Upper lobe of left lung (tissue), 6 donors: ENCODE data around the gene HOXB2. TPM values are rescaled to one million over a fixed set of nuclear protein-coding genes. Genes with fewer than 3 reads are reported as not detected.

Experiments
- ATAC-seq, 2 donors: fragments of 200-7000 bp; cut with Tn5 transposase; one replicate each; pipeline ENCODE4 v1.9.1; 2022; ENCODE audit warnings: mild to moderate bottlenecking in 2 of 2, moderate library complexity in 2 of 2; ENCODE audit not compliant: low FRiP score in 2 of 2
- DNase-seq, 2 donors: peaks; one replicate each; pipeline ENCODE4 v3.0.0-alpha.2; 2019 to 2020
- H3K27ac ChIP-seq, 4 donors: fragments of 200-600 bp; sonication (generic); one replicate each; pipeline ENCODE4 v1.5.1; 2016 to 2019
- H3K27me3 ChIP-seq, 4 donors: fragments of 200-600 bp; sonication (generic); one replicate each; pipeline ENCODE4 v1.5.1; 2017 to 2019
- H3K36me3 ChIP-seq, 4 donors: fragments of 200-600 bp; sonication (generic); one replicate each; pipeline ENCODE4 v1.5.1; 2016 to 2019
- H3K4me1 ChIP-seq, 4 donors: fragments of 200-600 bp; sonication (generic); one replicate each; pipeline ENCODE4 v1.5.1; 2018 to 2019
- H3K4me3 ChIP-seq, 4 donors: fragments of 200-600 bp; sonication (generic); one replicate each; pipeline ENCODE4 v1.5.1; 2017 to 2019; ENCODE audit warnings: mild to moderate bottlenecking in 2 of 4, moderate library complexity in 1 of 4
- H3K9me3 ChIP-seq, 4 donors: fragments of 200-600 bp; sonication (generic); one replicate each; pipeline ENCODE4 v1.5.1; 2018 to 2019
- EP300 ChIP-seq, 4 donors: sonication (generic); formaldehyde crosslinking; IDR thresholded peaks; one replicate each; pipeline ENCODE4 v1.5.1; 2017; ENCODE audit warnings: antibody characterized with exemption in 4 of 4, control low read depth in 2 of 4
- POLR2A ChIP-seq, 4 donors: fragments of 450-650 bp; IDR thresholded peaks; one replicate each; pipeline ENCODE4 v1.5.1; 2016 to 2017; ENCODE audit warnings: antibody characterized with exemption in 4 of 4, mild to moderate bottlenecking in 2 of 4
- POLR2AphosphoS5 ChIP-seq, 2 donors: sonication (generic); formaldehyde crosslinking; IDR thresholded peaks; one replicate each; pipeline ENCODE4 v1.5.1; 2017; ENCODE audit warnings: antibody characterized with exemption in 2 of 2
- WGBS, 2 donors: methylation state at CpG; one replicate each; pipeline ENCODE4 v1.1.5; 2017 to 2018; 5-methylcytosine and 5-hydroxymethylcytosine counted together
- total RNA-seq, 6 donors: library from RNA; depleted of rRNA in 4 of 6; stranded (reverse); fragments of >200 nt in 4 of 6; gene quantifications; one replicate each; pipeline versions ENCODE4 v1.1.0 to v1.2.1, GENCODE V29; 2016 to 2021
- TF ChIP-seq, protein P1 (sequence below), 6 experiments: fragments of 450-650 bp in 4 of 6; fragments of 200-600 bp in 2 of 6; sonication (generic) in 2 of 6; IDR thresholded peaks; one replicate each; pipeline ENCODE4 v1.5.1; 2016 to 2019; ENCODE audit warnings: antibody characterized with exemption in 6 of 6
- donor health status: DM: no; HTN: no; CAD: no; lungs with moderate emphysema.
- donor health status: DM: no; HTN: yes; CAD: no; lungs with severe emphysema.

HOXB2 gene
- total RNA-seq, 6 donors from 2014 or later: 1.4 to 16.1 (median 7.4) TPM

DNA sequence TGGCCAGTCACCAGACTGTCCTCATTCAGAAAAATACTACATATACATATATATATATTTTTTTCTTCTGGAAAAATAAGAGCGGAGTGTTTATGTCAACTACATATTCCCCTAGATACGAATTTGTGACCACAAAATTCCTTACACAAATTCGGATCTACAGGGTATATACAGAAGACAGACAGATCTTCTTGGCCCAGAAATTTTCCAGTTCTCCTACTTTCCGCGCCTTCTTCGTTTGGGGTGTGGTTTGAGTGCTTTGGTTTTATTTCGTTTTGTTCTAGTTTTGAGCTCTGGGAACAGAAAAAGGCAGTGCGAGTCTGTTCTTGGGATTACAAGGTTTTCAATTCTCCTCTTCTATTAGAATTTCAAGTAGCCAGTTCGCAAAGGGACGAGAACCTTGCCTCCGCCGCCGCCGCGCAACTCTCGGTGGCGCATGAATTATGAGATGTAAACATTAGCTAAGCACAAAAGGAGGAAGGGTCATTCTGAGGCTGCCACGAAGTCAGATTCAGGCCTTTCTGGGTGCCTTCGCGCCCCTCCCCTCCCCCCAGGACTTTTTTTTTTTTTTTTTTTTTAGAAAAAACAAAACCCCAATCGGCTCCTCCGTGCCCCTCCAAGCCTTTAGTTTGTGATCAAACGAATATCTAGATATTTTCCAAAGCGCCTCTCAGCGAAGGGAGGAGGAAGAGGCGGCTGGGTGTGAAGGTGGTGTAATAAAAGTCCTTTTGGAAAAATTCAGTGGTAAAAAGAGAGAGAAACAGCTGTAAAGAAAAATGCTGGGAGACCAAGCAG, 35.0 kb upstream of the HOXB2 start:
- peak overlapping the region; percentile 80 to 94 (median 86) for H3K27ac ChIP-seq
- no peaks in the 10 kb centered on the region for H3K36me3 ChIP-seq
- peaks cover 0 to 83% (median 45%) of the 10 kb centered on the region in 4 donors for H3K27me3 ChIP-seq
- DNase-seq (peak in 1 of 2 donors; percentile 77), ATAC-seq (no peak)
- TF ChIP-seq, protein P1, sequence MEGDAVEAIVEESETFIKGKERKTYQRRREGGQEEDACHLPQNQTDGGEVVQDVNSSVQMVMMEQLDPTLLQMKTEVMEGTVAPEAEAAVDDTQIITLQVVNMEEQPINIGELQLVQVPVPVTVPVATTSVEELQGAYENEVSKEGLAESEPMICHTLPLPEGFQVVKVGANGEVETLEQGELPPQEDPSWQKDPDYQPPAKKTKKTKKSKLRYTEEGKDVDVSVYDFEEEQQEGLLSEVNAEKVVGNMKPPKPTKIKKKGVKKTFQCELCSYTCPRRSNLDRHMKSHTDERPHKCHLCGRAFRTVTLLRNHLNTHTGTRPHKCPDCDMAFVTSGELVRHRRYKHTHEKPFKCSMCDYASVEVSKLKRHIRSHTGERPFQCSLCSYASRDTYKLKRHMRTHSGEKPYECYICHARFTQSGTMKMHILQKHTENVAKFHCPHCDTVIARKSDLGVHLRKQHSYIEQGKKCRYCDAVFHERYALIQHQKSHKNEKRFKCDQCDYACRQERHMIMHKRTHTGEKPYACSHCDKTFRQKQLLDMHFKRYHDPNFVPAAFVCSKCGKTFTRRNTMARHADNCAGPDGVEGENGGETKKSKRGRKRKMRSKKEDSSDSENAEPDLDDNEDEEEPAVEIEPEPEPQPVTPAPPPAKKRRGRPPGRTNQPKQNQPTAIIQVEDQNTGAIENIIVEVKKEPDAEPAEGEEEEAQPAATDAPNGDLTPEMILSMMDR (IDR thresholded peaks at IDR 0.05): no peak
- TF ChIP-seq POLR2AphosphoS5 (IDR thresholded peaks at IDR 0.05) (peak in 1 of 2 donors; percentile 42), EP300 (IDR thresholded peaks at IDR 0.05) (no peak)
- H3K4me3 ChIP-seq: peak overlapping the region in 2 of 4 donors; percentile 47 to 48
- H3K4me1 ChIP-seq: peaks cover 18 to 33% (median 22%) of the 10 kb centered on the region in 4 donors
- WGBS, 2 donors: 24 to 26% methylated on average over 26 of the region's 26 CpGs
- H3K9me3 ChIP-seq: no peaks in the 10 kb centered on the region

DNA sequence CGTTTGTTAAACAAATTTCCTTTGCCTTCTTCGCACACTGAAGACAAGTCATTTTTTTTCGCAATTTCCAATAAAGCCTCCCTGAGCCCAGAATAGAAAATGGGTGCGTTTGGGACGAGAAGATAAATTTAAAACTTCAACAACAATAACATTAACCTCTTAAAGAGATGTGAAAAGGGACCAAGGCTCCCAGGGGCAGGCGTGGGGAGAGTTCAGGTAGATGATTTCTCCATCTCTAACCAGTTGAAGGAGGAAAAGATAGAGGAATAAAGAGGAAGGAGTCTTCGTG, 34.5 kb upstream of the HOXB2 start:
- peak overlapping the region; percentile 80 to 94 (median 86) for H3K27ac ChIP-seq
- no peak for TF ChIP-seq POLR2AphosphoS5 (IDR thresholded peaks at IDR 0.05)
- TF ChIP-seq POLR2A (IDR thresholded peaks at IDR 0.05): no peak
- TF ChIP-seq EP300 (IDR thresholded peaks at IDR 0.05): no peak
- TF ChIP-seq, protein P1 (IDR thresholded peaks at IDR 0.05): no peak
- H3K27me3 ChIP-seq: peaks cover 0 to 83% (median 43%) of the 10 kb centered on the region in 4 donors
- H3K9me3 ChIP-seq: no peaks in the 10 kb centered on the region
- no peaks in the 10 kb centered on the region for H3K36me3 ChIP-seq
- 14 to 23% methylated on average over 7 of the region's 7 CpGs for WGBS, 2 donors
- ATAC-seq (no peak), DNase-seq (no peak)
- H3K4me3 ChIP-seq: peak overlapping the region in 2 of 4 donors; percentile 53 to 57
- H3K4me1 ChIP-seq: peaks cover 17 to 30% (median 19%) of the 10 kb centered on the region in 4 donors

DNA sequence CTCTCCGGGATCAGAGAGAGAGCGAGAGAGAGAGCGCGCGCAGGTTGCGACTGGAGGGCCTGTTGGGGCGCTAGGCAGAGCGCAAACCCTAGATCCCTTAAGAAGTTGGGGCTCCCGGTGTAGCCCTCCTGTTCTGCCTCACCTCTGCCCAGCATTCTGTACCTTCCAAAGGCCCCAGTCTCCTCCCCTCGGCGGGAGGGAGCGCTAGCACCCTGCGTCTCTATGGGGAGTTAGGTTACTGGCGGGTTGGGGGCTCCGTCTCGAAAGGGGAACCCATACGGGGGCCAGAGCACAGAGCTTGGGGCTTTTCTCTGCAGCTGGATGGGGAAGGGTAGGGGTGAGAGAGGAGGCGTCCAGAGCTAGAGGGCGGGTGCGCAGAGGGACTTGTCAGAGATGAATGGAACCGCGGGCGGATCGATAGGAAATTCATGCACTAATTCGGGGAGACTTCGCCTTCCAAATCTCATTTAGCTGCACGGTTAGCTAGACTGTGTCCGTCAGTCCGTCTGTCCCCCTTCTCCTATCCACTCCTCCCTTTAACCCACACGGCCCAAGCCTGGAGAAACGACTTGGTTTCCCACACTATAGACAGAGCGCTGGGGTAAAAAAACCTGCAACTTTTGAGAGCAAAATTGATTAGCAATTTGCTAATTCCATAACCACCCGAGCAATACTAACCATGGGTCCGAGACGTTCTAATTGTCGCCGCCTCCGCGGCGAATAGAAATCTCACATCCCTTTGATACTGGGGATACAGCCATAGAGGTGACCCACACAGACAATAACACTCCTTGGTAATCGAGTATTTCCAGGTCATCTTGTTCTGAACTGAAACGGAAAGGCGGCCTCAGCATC, 33.9 kb upstream of the HOXB2 start:
- H3K27me3 ChIP-seq: peaks cover 0 to 77% (median 42%) of the 10 kb centered on the region in 4 donors
- 9 to 11% methylated on average over 35 to 38 of the region's 43 CpGs for WGBS, 2 donors
- no peak for DNase-seq
- no peak for TF ChIP-seq POLR2AphosphoS5 (IDR thresholded peaks at IDR 0.05)
- TF ChIP-seq, protein P1 (IDR thresholded peaks at IDR 0.05): no peak
- no peak for TF ChIP-seq EP300 (IDR thresholded peaks at IDR 0.05)
- no peak for TF ChIP-seq POLR2A (IDR thresholded peaks at IDR 0.05)
- ATAC-seq: no peak
- peaks cover 17 to 30% (median 19%) of the 10 kb centered on the region in 4 donors for H3K4me1 ChIP-seq
- peak overlapping the region; percentile 28 to 57 (median 52) for H3K4me3 ChIP-seq
- no peaks in the 10 kb centered on the region for H3K9me3 ChIP-seq
- H3K36me3 ChIP-seq: no peaks in the 10 kb centered on the region
- H3K27ac ChIP-seq: peak overlapping the region; percentile 80 to 94 (median 86)

DNA sequence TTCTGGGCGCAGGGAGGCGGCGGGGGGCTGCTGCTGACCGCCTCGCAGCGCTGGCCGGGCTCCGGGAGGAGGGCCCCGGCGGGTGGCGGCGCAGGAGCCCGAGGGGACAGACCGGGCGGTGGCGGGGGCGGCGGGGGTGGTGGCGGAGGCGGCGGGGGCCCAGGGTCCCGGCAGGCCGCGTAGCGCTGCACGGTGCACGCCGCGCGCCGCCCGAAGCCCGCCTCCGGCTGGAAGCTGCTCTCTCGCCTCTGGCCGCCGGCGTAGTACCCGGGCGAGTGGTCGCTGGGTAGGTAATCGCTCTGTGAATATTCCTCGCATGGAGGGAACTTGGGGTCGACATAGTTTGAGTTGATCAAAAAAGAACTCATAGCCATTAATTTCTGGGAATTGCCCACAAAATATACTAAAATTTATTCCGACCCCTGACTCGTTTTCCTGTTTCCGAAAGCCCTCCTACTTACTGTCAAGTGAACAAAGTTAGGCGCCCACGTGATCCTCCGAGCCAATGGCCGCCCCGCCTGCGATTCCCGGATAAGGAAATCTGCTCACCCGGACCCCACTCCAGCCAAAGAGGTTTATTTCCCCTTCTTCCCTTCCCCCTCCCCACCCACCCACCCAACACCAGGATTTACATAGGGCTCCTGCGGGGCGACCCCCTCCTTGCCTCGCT, 33.2 kb upstream of the HOXB2 start, which contains the start of gene HOXB4:
HOXB4 (minus strand) TSS at position 405 of the 670 bp plus-strand sequence; CDS start at position 374, 31 bp downstream.
- H3K9me3 ChIP-seq: no peaks in the 10 kb centered on the region
- peaks cover 0 to 76% (median 39%) of the 10 kb centered on the region in 4 donors for H3K27me3 ChIP-seq
- ATAC-seq (peak in 1 of 2 donors; percentile 73), DNase-seq (peak; percentile 74 to 95)
- H3K27ac ChIP-seq: peak within 1 kb of the TSS; percentile 80 to 94 (median 86)
- no peak for TF ChIP-seq POLR2AphosphoS5 (IDR thresholded peaks at IDR 0.05)
- no peak for TF ChIP-seq POLR2A (IDR thresholded peaks at IDR 0.05)
- no peak for TF ChIP-seq EP300 (IDR thresholded peaks at IDR 0.05)
- TF ChIP-seq, protein P1 (IDR thresholded peaks at IDR 0.05): no peak
- peaks cover 17 to 30% (median 19%) of the 10 kb centered on the region in 4 donors for H3K4me1 ChIP-seq
- peak within 1 kb of the TSS; percentile 28 to 57 (median 52) for H3K4me3 ChIP-seq
- 2 to 5% methylated on average over 13 to 27 of the region's 58 CpGs for WGBS, 2 donors
- H3K36me3 ChIP-seq: no peaks in the 10 kb centered on the region
